Activated CD4-positive, alpha-beta memory T cell treated with anti-CD3 and anti-CD28 coated beads, Interleukin-2, amount 10 ng/mL, durations not matched to agents 7 days and 5 days (primary cell): ENCODE results near the gene ARMS2. TPM values are rescaled to one million over a fixed set of nuclear protein-coding genes. Genes with fewer than 3 reads are reported as not detected.

Experiments used
- CTCF ChIA-PET: fragments of 350-600 bp; sonication (Branson Sonifier 250); formaldehyde crosslinking; loops from one replicate; lab custom pipeline; 2021; ENCODE audit warnings: antibody characterized with exemption, inconsistent platforms; lab: Charles Lee
- POLR2A ChIA-PET: fragments of 350-600 bp; sonication (Branson Sonifier 250); formaldehyde crosslinking; loops from one replicate; lab custom pipeline; 2021; ENCODE audit warnings: antibody characterized with exemption; lab: Charles Lee
- DNase-seq: peaks from one replicate; pipeline ENCODE4 v3.0.0-alpha.2; 2020
- H3K27ac Mint-ChIP-seq: one replicate; pipeline ENCODE4 v1.8.0; 2021; ENCODE audit warnings: mild to moderate bottlenecking, mixed read lengths
- H3K27me3 Mint-ChIP-seq: one replicate; pipeline ENCODE4 v1.8.0; 2021; ENCODE audit warnings: mixed read lengths
- H3K36me3 Mint-ChIP-seq: one replicate; pipeline ENCODE4 v1.8.0; 2021; ENCODE audit warnings: low read depth, mixed read lengths
- H3K4me1 Mint-ChIP-seq: one replicate; pipeline ENCODE4 v1.8.0; 2021; ENCODE audit warnings: mixed read lengths
- H3K4me3 Mint-ChIP-seq: one replicate; pipeline ENCODE4 v1.8.0; 2021; ENCODE audit warnings: mild to moderate bottlenecking, mixed read lengths
- H3K9me3 Mint-ChIP-seq: one replicate; pipeline ENCODE4 v1.8.0; 2021; ENCODE audit warnings: mixed read lengths
- total RNA-seq, 2 experiments: library from RNA; stranded (reverse); gene quantifications; one replicate each; pipeline ENCODE4 v1.2.3, GENCODE V29; 2021

The ARMS2 gene
- total RNA-seq, 2 experiments from 2014 or later = not detected

DNA sequence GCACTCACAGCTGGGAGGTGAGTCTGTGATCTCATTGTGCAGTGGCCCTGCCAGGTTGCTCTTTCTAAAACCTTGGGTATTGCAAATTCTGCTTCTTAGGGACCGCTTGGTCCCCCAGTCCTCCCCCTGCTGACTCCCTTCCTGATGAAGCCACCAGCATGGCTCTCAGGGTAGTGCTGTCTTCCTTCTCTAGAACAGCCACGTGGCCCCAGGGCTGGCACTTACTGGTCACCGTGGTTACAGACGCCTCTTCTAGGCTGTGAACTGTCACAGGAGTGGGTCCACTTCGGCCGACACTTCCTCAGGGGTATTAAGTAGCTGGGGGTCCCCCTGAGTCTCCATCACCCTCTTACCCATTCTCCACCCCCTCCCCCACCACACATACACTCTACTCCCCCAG lies 4.2 kb downstream of the ARMS2 start:
- H3K9me3 Mint-ChIP-seq = no peaks in the 10 kb centered on the region
- POLR2A ChIA-PET = no interaction called here
- CTCF ChIA-PET = no interaction called here
- H3K4me1 Mint-ChIP-seq = peaks cover 6% of the 10 kb centered on the region
- H3K27me3 Mint-ChIP-seq = peaks cover 51% of the 10 kb centered on the region
- H3K27ac Mint-ChIP-seq = no peak overlapping the region
- no peak overlapping the region for H3K4me3 Mint-ChIP-seq
- DNase-seq = no peak
- no peaks in the 10 kb centered on the region for H3K36me3 Mint-ChIP-seq

DNA sequence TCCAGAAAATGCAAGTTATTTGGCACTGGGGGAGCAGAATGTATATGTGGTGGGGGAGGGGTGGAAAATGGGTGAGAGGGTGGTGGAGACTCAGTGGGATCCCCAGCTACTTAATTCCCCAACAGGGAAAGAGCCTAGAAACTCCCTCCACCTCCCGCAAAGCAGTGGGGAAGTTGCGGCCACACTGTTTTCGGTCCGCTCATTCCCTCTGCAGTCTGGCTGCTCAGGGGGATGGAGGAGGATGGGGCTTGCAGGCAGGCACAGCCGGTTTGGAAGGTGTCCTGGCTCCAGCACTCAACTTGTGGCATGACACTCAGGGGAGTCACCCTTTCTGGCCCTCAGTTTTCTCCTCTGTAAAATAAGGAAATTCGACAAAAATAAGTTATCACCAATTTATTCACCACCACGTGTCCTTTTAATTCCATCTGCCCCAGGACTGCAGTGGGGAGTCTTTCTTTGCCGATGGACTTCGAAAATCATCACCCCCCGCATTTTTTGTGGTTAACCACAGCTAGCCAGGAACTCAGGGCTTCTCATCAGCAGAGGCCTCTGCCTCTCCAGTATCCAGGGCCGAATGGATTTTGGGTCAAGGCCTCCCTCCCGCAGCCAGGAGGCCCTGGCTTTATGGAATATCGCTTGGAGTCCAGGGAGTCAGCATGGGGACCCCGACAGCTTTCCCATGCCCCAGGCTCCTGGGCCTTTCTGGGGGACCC lies 5.3 kb downstream of the ARMS2 start:
- Mint-ChIP-seq H3K36me3 (no peaks in the 10 kb centered on the region), H3K4me1 (peaks cover 6% of the 10 kb centered on the region), H3K4me3 (no peak overlapping the region), H3K27ac (no peak overlapping the region), H3K9me3 (no peaks in the 10 kb centered on the region), H3K27me3 (peaks cover 60% of the 10 kb centered on the region)
- ChIA-PET CTCF (no interaction called here), POLR2A (no interaction called here)
- DNase-seq = no peak

DNA sequence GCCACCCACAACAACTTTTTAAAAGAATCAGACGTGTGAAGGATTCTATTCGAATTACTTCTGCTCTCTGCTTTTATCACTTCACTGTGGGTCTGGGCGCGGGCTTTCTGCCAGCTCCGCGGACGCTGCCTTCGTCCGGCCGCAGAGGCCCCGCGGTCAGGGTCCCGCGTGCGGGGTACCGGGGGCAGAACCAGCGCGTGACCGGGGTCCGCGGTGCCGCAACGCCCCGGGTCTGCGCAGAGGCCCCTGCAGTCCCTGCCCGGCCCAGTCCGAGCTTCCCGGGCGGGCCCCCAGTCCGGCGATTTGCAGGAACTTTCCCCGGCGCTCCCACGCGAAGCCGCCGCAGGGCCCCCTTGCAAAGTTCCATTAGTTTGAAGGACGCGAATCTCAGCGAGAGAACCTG lies 6.4 kb downstream of the ARMS2 start:
- H3K36me3 Mint-ChIP-seq = no peaks in the 10 kb centered on the region
- POLR2A ChIA-PET = no interaction called here
- no peak for DNase-seq
- H3K4me3 Mint-ChIP-seq = no peak overlapping the region
- H3K27ac Mint-ChIP-seq = no peak overlapping the region
- H3K27me3 Mint-ChIP-seq = peaks cover 68% of the 10 kb centered on the region
- H3K9me3 Mint-ChIP-seq = no peaks in the 10 kb centered on the region
- H3K4me1 Mint-ChIP-seq = peaks cover 6% of the 10 kb centered on the region
- CTCF ChIA-PET = no interaction called here

DNA sequence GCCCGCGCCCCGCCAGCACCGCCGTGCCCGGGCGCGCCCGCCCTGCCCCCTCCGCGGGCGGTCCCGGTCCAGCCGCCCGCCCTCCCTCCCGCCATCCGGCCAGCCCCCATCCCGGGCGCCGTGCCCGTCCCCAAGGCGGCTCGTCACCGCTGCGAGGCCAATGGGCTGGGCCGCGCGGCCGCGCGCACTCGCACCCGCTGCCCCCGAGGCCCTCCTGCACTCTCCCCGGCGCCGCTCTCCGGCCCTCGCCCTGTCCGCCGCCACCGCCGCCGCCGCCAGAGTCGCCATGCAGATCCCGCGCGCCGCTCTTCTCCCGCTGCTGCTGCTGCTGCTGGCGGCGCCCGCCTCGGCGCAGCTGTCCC lies 6.9 kb downstream of the ARMS2 start, which contains the start of gene HTRA1:
Gene HTRA1 (plus strand): TSS at position 187 of the 362 bp plus-strand sequence. CDS start 100 bp downstream, at position 287.
- ChIA-PET POLR2A (no interaction called here), CTCF (no interaction called here)
- H3K9me3 Mint-ChIP-seq = no peaks in the 10 kb centered on the region
- peaks cover 6% of the 10 kb centered on the region for H3K4me1 Mint-ChIP-seq
- H3K27ac Mint-ChIP-seq = no peak within 1 kb of the TSS
- H3K27me3 Mint-ChIP-seq = peaks cover 70% of the 10 kb centered on the region
- H3K4me3 Mint-ChIP-seq = peak within 1 kb of the TSS; percentile 52
- H3K36me3 Mint-ChIP-seq = no peaks in the 10 kb centered on the region
- DNase-seq = no peak

DNA sequence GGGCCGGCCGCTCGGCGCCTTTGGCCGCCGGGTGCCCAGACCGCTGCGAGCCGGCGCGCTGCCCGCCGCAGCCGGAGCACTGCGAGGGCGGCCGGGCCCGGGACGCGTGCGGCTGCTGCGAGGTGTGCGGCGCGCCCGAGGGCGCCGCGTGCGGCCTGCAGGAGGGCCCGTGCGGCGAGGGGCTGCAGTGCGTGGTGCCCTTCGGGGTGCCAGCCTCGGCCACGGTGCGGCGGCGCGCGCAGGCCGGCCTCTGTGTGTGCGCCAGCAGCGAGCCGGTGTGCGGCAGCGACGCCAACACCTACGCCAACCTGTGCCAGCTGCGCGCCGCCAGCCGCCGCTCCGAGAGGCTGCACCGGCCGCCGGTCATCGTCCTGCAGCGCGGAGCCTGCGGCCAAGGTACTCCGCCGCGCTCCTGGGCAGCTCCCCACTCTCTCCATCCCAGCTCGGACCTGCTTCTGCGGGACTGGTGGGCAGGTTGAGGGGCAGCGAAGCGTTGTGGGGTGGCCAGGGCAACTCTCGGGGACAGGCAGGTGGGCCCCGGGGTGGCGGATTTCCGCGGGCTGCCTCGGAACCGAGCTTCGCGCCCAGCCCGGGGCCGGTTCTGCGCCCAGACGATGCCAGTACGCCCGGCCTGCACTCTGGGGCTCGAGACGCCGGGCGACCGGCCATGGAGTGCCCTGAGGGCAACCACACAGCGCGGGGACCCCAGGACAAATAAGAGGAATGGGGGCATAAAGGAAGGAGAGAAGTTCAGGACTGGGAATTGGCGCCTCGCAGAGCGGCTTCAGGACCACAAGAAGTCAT lies 7.5 kb downstream of the ARMS2 start:
- ChIA-PET POLR2A (no interaction called here), CTCF (no interaction called here)
- H3K9me3 Mint-ChIP-seq = no peaks in the 10 kb centered on the region
- H3K36me3 Mint-ChIP-seq = no peaks in the 10 kb centered on the region
- peaks cover 6% of the 10 kb centered on the region for H3K4me1 Mint-ChIP-seq
- peaks cover 75% of the 10 kb centered on the region for H3K27me3 Mint-ChIP-seq
- DNase-seq = no peak
- H3K27ac Mint-ChIP-seq = no peak overlapping the region
- peak overlapping the region; percentile 52 for H3K4me3 Mint-ChIP-seq

DNA sequence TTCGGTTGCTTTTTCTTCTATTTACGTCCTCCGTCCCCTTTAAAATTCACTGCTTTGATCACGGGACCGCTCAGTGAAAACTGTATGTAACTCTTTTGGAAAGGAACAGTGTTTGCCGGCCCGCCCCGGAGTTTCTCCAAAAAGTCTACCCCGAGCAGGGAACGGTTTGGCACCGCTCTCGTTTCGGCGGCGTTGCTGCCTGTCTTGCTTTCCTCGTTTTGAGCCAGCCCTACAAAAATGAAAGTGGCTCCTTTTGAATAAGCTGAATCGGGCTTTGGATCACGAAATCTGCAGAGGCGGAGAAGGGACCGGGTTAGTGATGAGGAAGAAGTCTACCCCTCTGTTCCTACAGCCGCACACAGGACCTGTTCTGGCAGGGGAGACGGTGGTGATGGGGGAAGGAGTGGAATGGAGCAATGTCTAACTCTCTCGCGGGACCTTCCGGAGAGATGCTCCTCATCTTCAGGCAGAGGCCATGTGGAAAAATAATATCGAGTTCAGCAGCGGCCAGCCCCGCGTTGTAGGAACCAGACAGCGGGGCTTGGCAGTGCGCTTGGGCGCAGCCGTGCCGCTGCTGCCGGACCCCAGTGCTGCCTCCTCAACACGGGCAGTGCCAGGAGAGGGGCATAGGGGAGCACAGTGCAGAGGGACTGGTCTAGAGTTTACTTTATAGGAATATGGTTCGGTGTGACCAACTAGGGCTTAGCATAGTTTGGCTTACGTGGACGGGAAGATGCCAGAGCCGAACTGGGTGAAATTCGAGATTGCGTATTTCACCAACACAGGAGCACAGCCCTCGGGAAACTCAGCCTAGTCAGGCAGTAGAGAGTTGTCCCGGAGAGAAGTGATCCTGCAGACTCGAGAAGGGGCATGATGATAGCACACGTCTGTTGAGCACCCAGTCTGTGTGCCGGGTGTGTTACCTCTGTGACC lies 8.3 kb downstream of the ARMS2 start:
- H3K36me3 Mint-ChIP-seq = no peaks in the 10 kb centered on the region
- H3K27ac Mint-ChIP-seq = no peak overlapping the region
- no peaks in the 10 kb centered on the region for H3K9me3 Mint-ChIP-seq
- H3K4me1 Mint-ChIP-seq = peaks cover 6% of the 10 kb centered on the region
- CTCF ChIA-PET = no interaction called here
- DNase-seq = no peak
- peak overlapping the region; percentile 52 for H3K4me3 Mint-ChIP-seq
- POLR2A ChIA-PET = no interaction called here
- H3K27me3 Mint-ChIP-seq = peaks cover 74% of the 10 kb centered on the region

DNA sequence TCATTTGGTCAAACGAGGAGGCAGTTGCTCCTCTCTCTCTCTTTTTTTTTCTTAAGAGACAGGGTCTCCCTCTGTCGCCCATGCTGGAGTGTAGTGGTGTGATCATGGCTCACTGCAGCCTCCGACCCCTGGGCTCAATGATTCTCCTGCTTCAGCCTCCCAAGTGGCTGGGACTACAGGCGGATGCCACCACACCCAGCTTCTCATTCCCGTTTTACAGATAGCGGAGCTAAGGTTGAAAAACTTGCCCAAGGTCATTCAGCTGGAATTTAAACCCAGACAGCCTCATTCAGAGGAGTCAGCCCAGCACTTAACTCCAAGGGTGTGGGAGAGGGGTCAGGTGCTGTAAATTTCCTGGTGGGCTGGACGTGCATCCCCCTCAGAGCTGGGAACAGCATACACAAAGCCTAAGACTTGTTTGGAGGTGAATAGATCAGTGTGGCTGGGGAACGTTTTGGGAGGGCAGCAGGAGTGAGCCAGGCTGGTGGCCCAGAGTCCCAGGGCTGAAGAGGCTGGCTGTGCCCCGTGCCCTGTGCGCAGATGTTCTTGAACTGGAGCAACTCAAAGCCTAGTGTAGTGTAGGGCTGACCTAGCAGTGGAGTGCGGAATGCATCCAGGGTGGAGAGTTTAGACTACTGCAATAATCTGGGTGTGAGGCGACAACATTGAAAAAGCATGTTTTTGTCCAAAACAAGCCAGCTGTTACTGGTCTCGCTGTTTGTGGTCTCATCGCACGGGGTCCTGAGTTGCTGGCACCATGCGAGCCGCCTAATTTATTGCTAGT lies 9.2 kb downstream of the ARMS2 start:
- H3K27me3 Mint-ChIP-seq = peaks cover 69% of the 10 kb centered on the region
- CTCF ChIA-PET = no interaction called here
- H3K27ac Mint-ChIP-seq = no peak overlapping the region
- POLR2A ChIA-PET = no interaction called here
- H3K4me1 Mint-ChIP-seq = peaks cover 6% of the 10 kb centered on the region
- no peak for DNase-seq
- H3K36me3 Mint-ChIP-seq = no peaks in the 10 kb centered on the region
- H3K9me3 Mint-ChIP-seq = no peaks in the 10 kb centered on the region
- H3K4me3 Mint-ChIP-seq = no peak overlapping the region

DNA sequence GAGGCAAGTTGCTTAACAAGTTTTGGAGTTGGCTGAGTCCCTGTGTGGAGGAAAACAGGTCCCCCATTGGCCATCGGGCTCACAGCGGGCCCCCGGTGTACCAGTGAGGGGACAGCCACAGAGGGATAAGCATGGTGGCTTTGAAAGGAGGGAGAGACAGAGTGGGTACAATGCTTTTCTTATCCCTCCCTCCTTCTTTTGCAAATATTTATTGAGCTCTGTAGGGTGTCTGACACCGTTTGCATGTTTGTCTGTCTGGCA lies 9.7 kb downstream of the ARMS2 start:
- H3K4me3 Mint-ChIP-seq = no peak overlapping the region
- POLR2A ChIA-PET = no interaction called here
- no peak for DNase-seq
- CTCF ChIA-PET = no interaction called here
- H3K36me3 Mint-ChIP-seq = no peaks in the 10 kb centered on the region
- no peaks in the 10 kb centered on the region for H3K9me3 Mint-ChIP-seq
- no peak overlapping the region for H3K27ac Mint-ChIP-seq
- H3K4me1 Mint-ChIP-seq = peaks cover 6% of the 10 kb centered on the region
- peaks cover 67% of the 10 kb centered on the region for H3K27me3 Mint-ChIP-seq

DNA sequence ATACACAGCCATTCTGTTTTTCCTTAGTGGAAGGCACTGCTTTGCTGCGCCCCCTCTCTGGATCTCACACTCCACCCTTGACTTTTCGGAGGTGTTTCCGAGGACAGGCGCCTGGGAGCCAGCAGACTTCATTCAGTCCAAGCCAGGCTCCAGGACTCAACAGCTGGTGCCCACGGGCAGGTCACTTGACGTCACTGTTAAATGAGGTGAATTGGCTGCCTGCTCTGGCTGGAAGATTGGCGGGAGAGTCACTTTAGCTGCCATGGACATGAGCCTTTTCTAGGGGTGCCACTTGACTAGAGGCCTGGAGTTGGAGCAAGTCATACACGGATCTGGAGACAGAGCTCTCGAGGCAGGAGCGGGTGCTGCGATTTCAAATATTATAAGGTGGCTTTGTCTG lies 10.1 kb downstream of the ARMS2 start:
- no peak overlapping the region for H3K27ac Mint-ChIP-seq
- POLR2A ChIA-PET = no interaction called here
- peaks cover 66% of the 10 kb centered on the region for H3K27me3 Mint-ChIP-seq
- CTCF ChIA-PET = no interaction called here
- no peak overlapping the region for H3K4me3 Mint-ChIP-seq
- H3K4me1 Mint-ChIP-seq = peaks cover 6% of the 10 kb centered on the region
- no peaks in the 10 kb centered on the region for H3K36me3 Mint-ChIP-seq
- no peaks in the 10 kb centered on the region for H3K9me3 Mint-ChIP-seq
- no peak for DNase-seq

DNA sequence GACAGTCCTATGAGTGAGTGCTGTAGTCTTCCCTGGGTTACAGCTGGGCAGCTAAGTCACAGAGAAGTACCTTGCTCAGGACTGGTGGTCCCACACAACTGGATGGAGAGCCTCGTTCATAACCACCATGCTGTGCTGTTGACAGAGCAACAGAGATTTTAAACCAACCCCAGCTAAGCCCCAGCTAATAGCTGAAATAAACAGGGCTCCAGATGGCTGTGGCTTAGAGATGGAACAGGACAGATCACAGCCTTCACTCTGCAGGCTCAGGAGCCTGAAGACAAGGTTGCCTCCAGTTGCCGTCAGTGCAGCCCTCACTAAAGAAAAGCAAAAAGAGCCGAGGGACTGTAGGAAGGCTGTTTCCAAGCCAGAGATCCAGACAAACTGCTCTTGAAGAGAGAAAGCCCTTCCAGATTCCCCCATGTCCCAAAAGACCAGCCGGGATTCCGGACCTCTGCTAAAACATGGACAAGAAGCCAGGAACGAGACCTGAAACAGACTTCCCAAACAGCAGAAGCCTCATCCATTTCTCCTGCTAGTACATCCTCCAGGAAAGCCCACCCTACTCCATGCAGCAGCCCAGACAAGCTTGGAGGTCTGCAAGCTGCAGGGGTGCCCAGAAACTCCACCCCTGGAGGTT lies 11.1 kb downstream of the ARMS2 start:
- peaks cover 6% of the 10 kb centered on the region for H3K4me1 Mint-ChIP-seq
- H3K27ac Mint-ChIP-seq = no peak overlapping the region
- POLR2A ChIA-PET = no interaction called here
- no peak overlapping the region for H3K4me3 Mint-ChIP-seq
- H3K27me3 Mint-ChIP-seq = peaks cover 63% of the 10 kb centered on the region
- H3K36me3 Mint-ChIP-seq = no peaks in the 10 kb centered on the region
- no peaks in the 10 kb centered on the region for H3K9me3 Mint-ChIP-seq
- no peak for DNase-seq
- CTCF ChIA-PET = no interaction called here

DNA sequence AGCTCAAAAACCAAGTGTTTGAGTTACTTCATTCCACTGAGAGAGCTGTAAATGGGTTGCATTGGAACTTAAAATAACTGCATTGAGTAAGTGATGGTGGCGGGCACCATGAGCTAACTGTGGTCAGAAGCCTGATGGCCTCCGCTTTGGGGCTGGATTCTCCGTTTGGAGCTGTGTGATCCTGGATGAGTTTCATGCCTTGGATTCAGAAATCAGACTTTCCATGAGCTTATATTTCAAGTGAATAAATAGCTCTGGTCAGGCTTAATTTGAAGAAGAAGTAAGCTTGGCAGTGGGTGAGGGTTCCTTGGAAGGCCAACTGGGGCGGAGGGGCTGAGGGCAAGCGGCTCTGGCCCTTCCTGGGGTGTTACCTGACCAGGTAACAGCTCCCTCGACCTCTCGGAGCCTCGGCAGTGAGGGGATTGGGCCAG lies 12.5 kb downstream of the ARMS2 start:
- Mint-ChIP-seq H3K36me3 (no peaks in the 10 kb centered on the region), H3K27me3 (peaks cover 64% of the 10 kb centered on the region)
- POLR2A ChIA-PET = no interaction called here

DNA sequence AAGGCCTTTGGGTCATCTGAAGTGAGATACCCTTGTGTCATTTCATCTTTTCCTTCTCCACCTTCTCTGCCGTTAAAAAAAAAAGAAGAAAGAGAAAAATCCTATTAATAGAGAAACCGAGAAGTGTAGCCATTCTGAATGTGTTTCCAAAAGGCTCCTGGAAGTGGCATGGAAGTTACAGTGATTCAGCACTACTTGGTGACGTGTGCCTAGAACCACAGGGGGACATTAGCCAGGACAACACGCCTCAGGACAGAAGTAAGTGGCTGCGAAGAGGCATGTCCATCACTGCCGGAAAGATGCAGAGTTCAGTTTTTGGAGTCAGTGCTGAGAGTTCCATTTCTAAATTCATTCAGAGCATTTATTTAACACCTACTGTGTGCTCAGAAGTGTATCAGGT lies 13.2 kb downstream of the ARMS2 start:
- H3K4me3 Mint-ChIP-seq = no peak overlapping the region
- H3K27me3 Mint-ChIP-seq = peaks cover 61% of the 10 kb centered on the region
- H3K4me1 Mint-ChIP-seq = peaks cover 2% of the 10 kb centered on the region
- no peak for DNase-seq
- ChIA-PET CTCF (interaction anchor here (1.7 kb wide), 1 partner anchor 98 kb away, joined by 5 read pairs; no protein-coding TSS in a partner anchor), POLR2A (no interaction called here)
- no peak overlapping the region for H3K27ac Mint-ChIP-seq
- no peaks in the 10 kb centered on the region for H3K9me3 Mint-ChIP-seq
- no peaks in the 10 kb centered on the region for H3K36me3 Mint-ChIP-seq

More for the DNA sequence above, 12.5 kb downstream of the ARMS2 start:
- Mint-ChIP-seq H3K9me3 (no peaks in the 10 kb centered on the region), H3K4me3 (no peak overlapping the region), H3K27ac (no peak overlapping the region), H3K4me1 (peaks cover 6% of the 10 kb centered on the region)
- CTCF ChIA-PET = interaction anchor here (1.2 to 1.7 kb wide), 2 partner anchors 33 to 99 kb away, joined by 4 to 5 read pairs; no protein-coding TSS in a partner anchor
- no peak for DNase-seq
